HG03565 (cell line): ENCODE measurements around the gene PEX13.

Experiments used
- ATAC-seq: cut with Tn5 transposase; IDR thresholded peaks from one replicate; pipeline ENCODE4 v1.9.1; 2021; ENCODE audit warnings: mild to moderate bottlenecking, moderate library complexity; ENCODE audit not compliant: unreplicated experiment

Gene PEX13

GRCh38 chr2:61059382-61059781, 41.9 kb downstream of the PEX13 start:
- no peak for ATAC-seq

GRCh38 chr2:61065714-61066709, 48.5 kb downstream of the PEX13 start, which contains the start of gene SANBR:
TSS of gene SANBR (plus strand) at chr2:61065871. CDS start at chr2:61070351, 4,480 bp downstream.
- ATAC-seq: peak; percentile 89

- ATAC-seq: no peak
Measured at GRCh38 chr2:61074100-61074499, 56.6 kb downstream of the PEX13 start.

- no peak for ATAC-seq
Measured at GRCh38 chr2:61085883-61086282, 68.4 kb downstream of the PEX13 start.

- ATAC-seq: no peak
Measured at GRCh38 chr2:61089797-61090196, 72.3 kb downstream of the PEX13 start.

- ATAC-seq: no peak
Measured at GRCh38 chr2:61090386-61090921, 72.9 kb downstream of the PEX13 start.

GRCh38 chr2:61091485-61091884, 74.0 kb downstream of the PEX13 start:
- ATAC-seq: no peak

- ATAC-seq: no peak
Measured at GRCh38 chr2:61096438-61096837, 78.9 kb downstream of the PEX13 start.

GRCh38 chr2:61100801-61101200, 83.3 kb downstream of the PEX13 start:
- no peak for ATAC-seq
